ENCODE data around the gene PSMB4.

Gene PSMB4

DNA sequence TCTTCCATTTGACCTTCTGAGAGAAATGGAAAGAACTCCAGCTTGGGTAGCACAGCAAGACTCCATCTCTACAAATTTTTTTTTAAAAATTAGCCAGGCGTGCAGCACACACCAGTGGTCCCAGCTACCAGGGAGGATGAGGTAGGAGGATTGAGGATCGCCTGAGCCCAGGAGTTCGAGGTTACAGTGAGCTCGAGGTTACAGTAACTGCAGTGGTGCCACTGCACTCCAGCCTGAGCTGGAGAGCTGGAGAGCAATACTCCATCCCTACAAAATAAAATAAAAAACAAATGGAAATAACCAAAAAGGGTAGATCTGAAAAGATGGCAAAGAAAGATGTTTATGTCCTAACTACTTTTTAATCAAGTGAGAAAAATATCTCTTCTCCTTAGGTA is 45.4 kb downstream of the PSMB4 start:
- DNase-seq: no peak

DNA sequence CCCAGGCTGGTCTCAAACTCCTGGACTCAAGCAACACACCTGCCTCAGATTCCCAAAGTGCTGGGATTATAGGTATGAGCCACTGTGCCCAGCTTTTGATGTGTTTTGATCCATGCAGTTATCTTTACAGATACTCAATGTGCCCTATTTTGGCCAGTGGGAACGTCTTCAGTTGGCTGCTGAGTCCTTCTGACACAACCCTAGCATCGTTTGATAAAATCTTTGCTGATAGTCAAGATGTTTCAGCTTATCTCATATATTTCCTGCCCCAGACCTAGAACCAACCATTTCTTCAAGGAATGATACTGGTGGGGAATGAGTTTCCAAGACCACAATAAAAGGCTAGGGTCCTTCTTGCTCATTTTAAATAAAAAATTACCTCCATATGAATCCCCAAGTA is 48.3 kb downstream of the PSMB4 start:
- no peak for DNase-seq

All from NCI-H1694 treated with DMSO at 0.1 percent for 48 hours (cell line).